ENCODE data around the gene HEXA.

The HEXA gene

GRCh38 chr15:72345806-72346205 is 30.0 kb downstream of the HEXA start:
- ChIA-PET POLR2A (no interaction called here), CTCF (interaction anchor here (0.9 to 1.0 kb wide), 2 partner anchors 8 to 15 kb away, joined by 4 read pairs; no protein-coding TSS in a partner anchor)
- TF ChIP-seq CTCF (IDR thresholded peaks at IDR 0.05; ENCODE audit: control extremely low read depth, extremely low read depth, low read depth, missing control alignments): no peak
- no peak for DNase-seq (ENCODE audit: extremely low spot score)

- TF ChIP-seq CTCF (IDR thresholded peaks at IDR 0.05; ENCODE audit: control extremely low read depth, extremely low read depth, low read depth, missing control alignments): no peak
- DNase-seq (ENCODE audit: extremely low spot score): no peak
- ChIA-PET POLR2A (no interaction called here), CTCF (no interaction called here)
Measured at GRCh38 chr15:72345280-72345679, 30.5 kb downstream of the HEXA start.

GRCh38 chr15:72344602-72345001 is 31.2 kb downstream of the HEXA start:
- TF ChIP-seq CTCF (IDR thresholded peaks at IDR 0.05; ENCODE audit: control extremely low read depth, extremely low read depth, low read depth, missing control alignments): no peak
- POLR2A ChIA-PET: no interaction called here
- DNase-seq (ENCODE audit: extremely low spot score): no peak
- CTCF ChIA-PET: no interaction called here

GRCh38 chr15:72342385-72342784 is 33.4 kb downstream of the HEXA start:
- POLR2A ChIA-PET: no interaction called here
- DNase-seq (ENCODE audit: extremely low spot score): no peak
- TF ChIP-seq CTCF (IDR thresholded peaks at IDR 0.05; ENCODE audit: control extremely low read depth, extremely low read depth, low read depth, missing control alignments): peak; percentile 28
- CTCF ChIA-PET: no interaction called here

GRCh38 chr15:72341361-72341760 is 34.5 kb downstream of the HEXA start:
- CTCF ChIA-PET: interaction anchor here (1.0 kb wide), 1 partner anchor 19 kb away, joined by 3 read pairs; no protein-coding TSS in a partner anchor
- DNase-seq (ENCODE audit: extremely low spot score): no peak
- TF ChIP-seq CTCF (IDR thresholded peaks at IDR 0.05; ENCODE audit: control extremely low read depth, extremely low read depth, low read depth, missing control alignments): no peak
- POLR2A ChIA-PET: no interaction called here

GRCh38 chr15:72340366-72340765 is 35.4 kb downstream of the HEXA start:
- ChIA-PET POLR2A (no interaction called here), CTCF (interaction anchor here (1.0 kb wide), 1 partner anchor 20 kb away, joined by 3 read pairs; no protein-coding TSS in a partner anchor)
- no peak for DNase-seq (ENCODE audit: extremely low spot score)
- TF ChIP-seq CTCF (IDR thresholded peaks at IDR 0.05; ENCODE audit: control extremely low read depth, extremely low read depth, low read depth, missing control alignments): no peak

GRCh38 chr15:72339777-72340177 is 36.0 kb downstream of the HEXA start:
- CTCF ChIA-PET: interaction anchor here (2.5 kb wide), 1 partner anchor 27 kb away, joined by 12 read pairs; no protein-coding TSS in a partner anchor
- POLR2A ChIA-PET: no interaction called here
- no peak for TF ChIP-seq CTCF (IDR thresholded peaks at IDR 0.05; ENCODE audit: control extremely low read depth, extremely low read depth, low read depth, missing control alignments)
- no peak for DNase-seq (ENCODE audit: extremely low spot score)

All from GM10248 (cell line).